H9 (cell line): Measurements from ENCODE around the gene HCN4. TPM values are rescaled to one million over a fixed set of nuclear protein-coding genes. Genes with fewer than 3 reads are reported as not detected.

Source experiments
- DNase-seq: peaks from one replicate; pipeline ENCODE4 v3.0.0-alpha.2; 2017
- H2AFZ ChIP-seq: one replicate; pipeline ENCODE4 v1.6.1; 2013; ENCODE audit warnings: mild to moderate bottlenecking, low read length, control low read depth, moderate library complexity
- H2AK5ac ChIP-seq: 2 replicates; pipeline ENCODE4 v1.6.1; 2013; ENCODE audit warnings: low read length, control low read depth, mixed read lengths; ENCODE audit not compliant: insufficient read length
- H2BK120ac ChIP-seq: one replicate; pipeline ENCODE4 v1.6.1; 2013; ENCODE audit warnings: low read depth, mild to moderate bottlenecking, low read length, control low read depth, inconsistent platforms; ENCODE audit not compliant: poor library complexity, severe bottlenecking
- H2BK12ac ChIP-seq: 2 replicates; pipeline ENCODE4 v1.6.1; 2013; ENCODE audit warnings: low read length, control low read depth, mixed read lengths, low read depth; ENCODE audit not compliant: insufficient read length
- H2BK15ac ChIP-seq: 2 replicates; pipeline ENCODE4 v1.6.1; 2013; ENCODE audit warnings: low read depth, low read length, control low read depth
- H2BK20ac ChIP-seq: one replicate; pipeline ENCODE4 v1.6.1; 2013; ENCODE audit warnings: low read depth, mild to moderate bottlenecking, low read length, control low read depth, inconsistent platforms; ENCODE audit not compliant: poor library complexity, severe bottlenecking
- H2BK5ac ChIP-seq: 2 replicates; pipeline ENCODE4 v1.6.1; 2013; ENCODE audit warnings: low read length, control low read depth, mixed read lengths; ENCODE audit not compliant: insufficient read length
- H3K14ac ChIP-seq: 2 replicates; pipeline ENCODE4 v1.6.1; 2013; ENCODE audit warnings: low read length, control low read depth; ENCODE audit not compliant: insufficient read depth
- H3K18ac ChIP-seq: 2 replicates; pipeline ENCODE4 v1.6.1; 2013; ENCODE audit warnings: low read depth, mild to moderate bottlenecking, mixed read lengths, low read length, control low read depth; ENCODE audit not compliant: insufficient read length
- H3K23ac ChIP-seq: 2 replicates; pipeline ENCODE4 v1.6.1; 2013; ENCODE audit warnings: low read length, control low read depth, mixed read lengths, low read depth; ENCODE audit not compliant: insufficient read length
- H3K23me2 ChIP-seq: 2 replicates; pipeline ENCODE4 v1.6.1; 2013; ENCODE audit warnings: low read depth, mild to moderate bottlenecking, mixed read lengths, low read length, control low read depth; ENCODE audit not compliant: insufficient read length, poor library complexity, severe bottlenecking
- H3K27ac ChIP-seq: 2 replicates; pipeline ENCODE4 v1.5.1; 2013; ENCODE audit warnings: low read length, control low read depth, mixed read lengths, low read depth; ENCODE audit not compliant: insufficient read length
- H3K27me3 ChIP-seq: 2 replicates; pipeline ENCODE4 v1.6.1; 2013; ENCODE audit warnings: low read length, control low read depth, inconsistent platforms; ENCODE audit not compliant: insufficient read depth
- H3K4ac ChIP-seq: 2 replicates; pipeline ENCODE4 v1.6.1; 2013; ENCODE audit warnings: low read depth, mild to moderate bottlenecking, control low read depth, inconsistent platforms, low read length, moderate library complexity
- H3K4me1 ChIP-seq: 2 replicates; pipeline ENCODE4 v1.6.1; 2013; ENCODE audit warnings: low read length, control low read depth, inconsistent platforms; ENCODE audit not compliant: insufficient read depth
- H3K4me2 ChIP-seq: 2 replicates; pipeline ENCODE4 v1.6.1; 2013; ENCODE audit warnings: low read length, control low read depth, mixed read lengths; ENCODE audit not compliant: insufficient read length, insufficient read depth
- H3K56ac ChIP-seq: 2 replicates; pipeline ENCODE4 v1.6.1; 2013; ENCODE audit warnings: low read depth, mild to moderate bottlenecking, mixed read lengths, low read length, control low read depth; ENCODE audit not compliant: insufficient read length
- H3K79me1 ChIP-seq: 2 replicates; pipeline ENCODE4 v1.6.1; 2013; ENCODE audit warnings: low read depth, mild to moderate bottlenecking, moderate library complexity, low read length, control low read depth, inconsistent platforms; ENCODE audit not compliant: insufficient read depth, poor library complexity, severe bottlenecking
- H3K79me2 ChIP-seq: 2 replicates; pipeline ENCODE4 v1.6.1; 2013; ENCODE audit warnings: low read length, control low read depth, inconsistent platforms; ENCODE audit not compliant: insufficient read depth
- H3K9ac ChIP-seq: 2 replicates; pipeline ENCODE4 v1.6.1; 2013; ENCODE audit warnings: low read length, control low read depth, mixed read lengths; ENCODE audit not compliant: insufficient read length; ENCODE audit errors: extremely low read depth
- H3K9me3 ChIP-seq: one replicate; pipeline ENCODE4 v1.6.1; 2013; ENCODE audit warnings: low read depth, low read length, inconsistent platforms; ENCODE audit not compliant: control insufficient read depth
- H3T11ph ChIP-seq: one replicate; pipeline ENCODE4 v1.6.1; 2013; ENCODE audit warnings: mild to moderate bottlenecking, low read length, control low read depth, inconsistent platforms
- H4K20me1 ChIP-seq: one replicate; pipeline ENCODE4 v1.6.1; 2013; ENCODE audit not compliant: control insufficient read depth, insufficient read length, insufficient read depth
- H4K5ac ChIP-seq: 2 replicates; pipeline ENCODE4 v1.6.1; 2013; ENCODE audit warnings: low read depth, mild to moderate bottlenecking, mixed read lengths, low read length, control low read depth; ENCODE audit not compliant: insufficient read length
- H4K8ac ChIP-seq: replicated peaks from 2 replicates; pipeline ENCODE4 v1.6.1; 2013; ENCODE audit warnings: low read length, control low read depth, mixed read lengths, low read depth; ENCODE audit not compliant: insufficient read length
- H4K91ac ChIP-seq: 2 replicates; pipeline ENCODE4 v1.6.1; 2013; ENCODE audit warnings: low read depth, mild to moderate bottlenecking, moderate library complexity, mixed read lengths, low read length, control low read depth; ENCODE audit not compliant: insufficient read length
- H3K27ac Mint-ChIP-seq, 3 experiments: 2 replicates in 2 of 3; 3 replicates in 1 of 3; pipeline ENCODE4 v1.8.0; 2020 to 2021; ENCODE audit warnings: mixed read lengths in 3 of 3, mild to moderate bottlenecking in 1 of 3, moderate library complexity in 1 of 3
- H3K27me3 Mint-ChIP-seq: 2 replicates; pipeline ENCODE4 v1.8.0; 2021; ENCODE audit warnings: low read depth, mild to moderate bottlenecking, moderate library complexity, mixed read lengths
- H3K36me3 Mint-ChIP-seq, 3 experiments: 2 replicates in 2 of 3; 3 replicates in 1 of 3; pipeline ENCODE4 v1.8.0; 2020 to 2021; ENCODE audit warnings: low read depth in 3 of 3, mixed read lengths in 3 of 3; ENCODE audit not compliant: insufficient read depth in 1 of 3
- H3K4me1 Mint-ChIP-seq, 2 experiments: 2 replicates each; pipeline ENCODE4 v1.8.0; 2020; ENCODE audit warnings: mixed read lengths in 2 of 2
- H3K4me3 Mint-ChIP-seq, 2 experiments: 2 replicates in 1 of 2; 3 replicates in 1 of 2; pipeline ENCODE4 v1.8.0; 2020 to 2021; ENCODE audit warnings: mild to moderate bottlenecking in 2 of 2, mixed read lengths in 2 of 2, moderate library complexity in 1 of 2
- H3K9me3 Mint-ChIP-seq, 2 experiments: 2 replicates in 1 of 2; 3 replicates in 1 of 2; pipeline ENCODE4 v1.8.0; 2020; ENCODE audit warnings: mild to moderate bottlenecking in 2 of 2, mixed read lengths in 2 of 2, moderate library complexity in 1 of 2
- CTCF ChIP-seq: fragments of 200-600 bp; sonication (generic); conservative IDR thresholded peaks from 3 replicates; pipeline ENCODE4 v1.8.0; 2021; ENCODE audit warnings: antibody characterized with exemption, mild to moderate bottlenecking
- WGBS: extraction: QIAGEN DNeasy Blood & Tissue Kit; methylation state at CpG from one replicate; pipeline ENCODE4 v1.1.7; 2013; ENCODE audit warnings: missing lambda C conversion rate, low lambda C conversion rate, mixed read lengths; ENCODE audit not compliant: insufficient read length; ENCODE audit errors: extremely low coverage; 5-methylcytosine and 5-hydroxymethylcytosine counted together
- total RNA-seq: library from RNA; stranded (reverse); gene quantifications from 2 replicates; pipeline ENCODE4 v1.2.1, GENCODE V29; 2021

The HCN4 gene
- total RNA-seq, 1 experiment from 2014 or later = 10.5 TPM

DNA sequence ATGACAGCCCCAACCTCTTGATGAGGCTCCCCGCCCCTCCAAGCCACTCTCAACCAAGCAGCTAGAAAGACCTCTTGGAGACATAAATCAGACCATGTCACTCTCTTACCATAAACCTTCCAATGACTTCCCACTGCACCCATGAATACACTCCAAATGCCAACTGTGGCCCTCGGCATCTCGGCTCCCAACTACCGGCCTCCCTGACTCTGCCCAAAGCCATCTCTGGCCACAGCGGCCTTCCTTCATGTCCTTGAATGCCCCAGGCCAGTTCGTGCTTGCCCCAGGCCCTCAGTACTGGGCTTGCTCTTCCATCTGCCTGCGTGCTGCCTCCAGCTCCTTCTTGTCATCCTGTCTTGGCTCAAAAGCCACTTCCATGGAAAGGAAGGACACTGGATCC is 32.0 kb downstream of the HCN4 start:
- H4K91ac ChIP-seq = no peak overlapping the region
- no peak overlapping the region for H3K14ac ChIP-seq
- H3K9me3 ChIP-seq = no peaks in the 10 kb centered on the region
- no peak overlapping the region for H3K56ac ChIP-seq
- H3K27me3 ChIP-seq = no peaks in the 10 kb centered on the region
- WGBS = no CpG with 5 or more reads among the region's 7 CpGs
- H3K4me2 ChIP-seq = no peak overlapping the region
- no peak overlapping the region for H3K18ac ChIP-seq
- H2BK15ac ChIP-seq = no peak overlapping the region
- H3K4ac ChIP-seq = no peak overlapping the region
- no peaks in the 10 kb centered on the region for H3K79me2 ChIP-seq
- no peak overlapping the region for H4K5ac ChIP-seq
- H3K36me3 Mint-ChIP-seq = peaks cover 0 to 9% (median 6%) of the 10 kb centered on the region in 3 experiments; a peak in 5 of 7 replicates
- H3K23ac ChIP-seq = no peak overlapping the region
- H3K4me1 Mint-ChIP-seq = 0 out of 4 replicates have a peak, but pooled peaks cover 0 to 4% of the 10 kb centered on the region in 2 experiments
- no peak overlapping the region for H2BK20ac ChIP-seq
- H3K9me3 Mint-ChIP-seq = no peaks in the 10 kb centered on the region
- peaks cover 3% of the 10 kb centered on the region for H4K20me1 ChIP-seq
- no peak overlapping the region for H2AK5ac ChIP-seq
- H2BK120ac ChIP-seq = no peak overlapping the region
- H3K9ac ChIP-seq = no peak overlapping the region
- H2BK12ac ChIP-seq = no peak overlapping the region
- no peak overlapping the region for H2BK5ac ChIP-seq
- H3T11ph ChIP-seq = no peak overlapping the region
- no peak for TF ChIP-seq CTCF
- H2AFZ ChIP-seq = no peak overlapping the region
- no peaks in the 10 kb centered on the region for H3K27me3 Mint-ChIP-seq
- H3K23me2 ChIP-seq = no peaks in the 10 kb centered on the region
- no peak overlapping the region for H3K4me3 Mint-ChIP-seq
- H3K79me1 ChIP-seq = no peaks in the 10 kb centered on the region
- no peaks in the 10 kb centered on the region for H3K4me1 ChIP-seq
- no peak overlapping the region; a peak in 1 of 7 replicates for H3K27ac Mint-ChIP-seq
- DNase-seq = no peak
- H3K27ac ChIP-seq = no peak overlapping the region
- H4K8ac ChIP-seq = no peak overlapping the region
